ENCODE measurements around the gene WWTR1. TPM values are rescaled to one million over a fixed set of nuclear protein-coding genes. Genes with fewer than 3 reads are reported as not detected.

The WWTR1 gene
- total and polyA plus RNA-seq, 4 donors: 4.5 to 11.8 (median 9.0) TPM

DNA sequence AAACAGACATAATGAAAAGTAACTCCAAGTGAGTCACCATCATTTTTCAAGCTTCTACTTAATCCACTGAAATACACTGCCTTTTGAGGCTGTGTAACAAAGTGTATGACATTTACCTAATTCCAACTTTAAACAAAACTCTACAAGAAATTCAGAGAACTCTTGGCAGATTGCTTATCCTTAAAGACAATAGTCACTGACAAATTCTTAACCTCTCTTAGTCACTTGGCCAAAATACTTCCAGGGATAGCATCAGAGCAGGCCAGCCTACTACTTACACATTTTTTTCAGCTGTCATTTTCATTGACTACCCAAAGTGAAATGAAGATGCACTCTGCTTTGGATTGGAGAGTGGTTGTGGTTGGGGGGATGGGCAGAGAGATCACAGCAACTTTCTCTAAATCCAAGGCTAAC lies 3.6 kb downstream of the WWTR1 start:
- DNase-seq (ENCODE audit: low spot score): no peak
- Histone ChIP-seq H3K4me1 (ENCODE audit: control insufficient read depth in 4 of 4, insufficient read depth in 4 of 4, low read length in 3 of 4) (peaks cover 3 to 35% (median 19%) of the 10 kb centered on the region in 4 donors), H3K9ac (ENCODE audit: low read depth in 1 of 2, low read length in 2 of 2) (peak overlapping the region in 1 of 2 donors; percentile 19), H3K4me3 (ENCODE audit: low read depth in 1 of 3, low read length in 3 of 3) (peak overlapping the region in 1 of 3 donors; percentile 16), H3K36me3 (ENCODE audit: control insufficient read depth in 4 of 4, insufficient read depth in 3 of 4, low read depth in 1 of 4, low read length in 3 of 4) (peaks cover 0 to 3% (median 1%) of the 10 kb centered on the region in 4 donors), H3K27ac (ENCODE audit: low read depth in 1 of 2, low read length in 2 of 2) (no peak overlapping the region), H3K9me3 (ENCODE audit: control insufficient read depth in 4 of 4, low read length in 3 of 4) (no peaks in the 10 kb centered on the region), H3K27me3 (ENCODE audit: control insufficient read depth in 4 of 4, insufficient read depth in 4 of 4, low read length in 3 of 4) (peaks cover 0 to 2% (median 0%) of the 10 kb centered on the region in 4 donors)
- TF ChIP-seq NR2F2 (IDR thresholded peaks at IDR 0.05) (no peak), HNF4G (IDR thresholded peaks at IDR 0.05) (no peak), ATF3 (IDR thresholded peaks at IDR 0.05) (no peak), SP1 (IDR thresholded peaks at IDR 0.05) (no peak), FOXA1 (IDR thresholded peaks at IDR 0.05) (no peak), EGR1 (IDR thresholded peaks at IDR 0.05; ENCODE audit: low read depth in 2 of 2) (no peak), RXRA (IDR thresholded peaks at IDR 0.05) (no peak), GABPA (IDR thresholded peaks at IDR 0.05 in 1 of 2, conservative IDR thresholded peaks at IDR 0.05 in 1 of 2) (no peak), JUND (IDR thresholded peaks at IDR 0.05) (no peak), FOXA2 (IDR thresholded peaks at IDR 0.05) (no peak), HNF4A (conservative IDR thresholded peaks at IDR 0.05) (no peak), RAD21 (IDR thresholded peaks at IDR 0.05) (no peak), TAF1 (conservative IDR thresholded peaks at IDR 0.05) (no peak)
- TF ChIP-seq, protein P1, sequence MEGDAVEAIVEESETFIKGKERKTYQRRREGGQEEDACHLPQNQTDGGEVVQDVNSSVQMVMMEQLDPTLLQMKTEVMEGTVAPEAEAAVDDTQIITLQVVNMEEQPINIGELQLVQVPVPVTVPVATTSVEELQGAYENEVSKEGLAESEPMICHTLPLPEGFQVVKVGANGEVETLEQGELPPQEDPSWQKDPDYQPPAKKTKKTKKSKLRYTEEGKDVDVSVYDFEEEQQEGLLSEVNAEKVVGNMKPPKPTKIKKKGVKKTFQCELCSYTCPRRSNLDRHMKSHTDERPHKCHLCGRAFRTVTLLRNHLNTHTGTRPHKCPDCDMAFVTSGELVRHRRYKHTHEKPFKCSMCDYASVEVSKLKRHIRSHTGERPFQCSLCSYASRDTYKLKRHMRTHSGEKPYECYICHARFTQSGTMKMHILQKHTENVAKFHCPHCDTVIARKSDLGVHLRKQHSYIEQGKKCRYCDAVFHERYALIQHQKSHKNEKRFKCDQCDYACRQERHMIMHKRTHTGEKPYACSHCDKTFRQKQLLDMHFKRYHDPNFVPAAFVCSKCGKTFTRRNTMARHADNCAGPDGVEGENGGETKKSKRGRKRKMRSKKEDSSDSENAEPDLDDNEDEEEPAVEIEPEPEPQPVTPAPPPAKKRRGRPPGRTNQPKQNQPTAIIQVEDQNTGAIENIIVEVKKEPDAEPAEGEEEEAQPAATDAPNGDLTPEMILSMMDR (IDR thresholded peaks at IDR 0.05; ENCODE audit: low read depth, low read length, missing input control): no peak
- TF ChIP-seq, protein P2, sequence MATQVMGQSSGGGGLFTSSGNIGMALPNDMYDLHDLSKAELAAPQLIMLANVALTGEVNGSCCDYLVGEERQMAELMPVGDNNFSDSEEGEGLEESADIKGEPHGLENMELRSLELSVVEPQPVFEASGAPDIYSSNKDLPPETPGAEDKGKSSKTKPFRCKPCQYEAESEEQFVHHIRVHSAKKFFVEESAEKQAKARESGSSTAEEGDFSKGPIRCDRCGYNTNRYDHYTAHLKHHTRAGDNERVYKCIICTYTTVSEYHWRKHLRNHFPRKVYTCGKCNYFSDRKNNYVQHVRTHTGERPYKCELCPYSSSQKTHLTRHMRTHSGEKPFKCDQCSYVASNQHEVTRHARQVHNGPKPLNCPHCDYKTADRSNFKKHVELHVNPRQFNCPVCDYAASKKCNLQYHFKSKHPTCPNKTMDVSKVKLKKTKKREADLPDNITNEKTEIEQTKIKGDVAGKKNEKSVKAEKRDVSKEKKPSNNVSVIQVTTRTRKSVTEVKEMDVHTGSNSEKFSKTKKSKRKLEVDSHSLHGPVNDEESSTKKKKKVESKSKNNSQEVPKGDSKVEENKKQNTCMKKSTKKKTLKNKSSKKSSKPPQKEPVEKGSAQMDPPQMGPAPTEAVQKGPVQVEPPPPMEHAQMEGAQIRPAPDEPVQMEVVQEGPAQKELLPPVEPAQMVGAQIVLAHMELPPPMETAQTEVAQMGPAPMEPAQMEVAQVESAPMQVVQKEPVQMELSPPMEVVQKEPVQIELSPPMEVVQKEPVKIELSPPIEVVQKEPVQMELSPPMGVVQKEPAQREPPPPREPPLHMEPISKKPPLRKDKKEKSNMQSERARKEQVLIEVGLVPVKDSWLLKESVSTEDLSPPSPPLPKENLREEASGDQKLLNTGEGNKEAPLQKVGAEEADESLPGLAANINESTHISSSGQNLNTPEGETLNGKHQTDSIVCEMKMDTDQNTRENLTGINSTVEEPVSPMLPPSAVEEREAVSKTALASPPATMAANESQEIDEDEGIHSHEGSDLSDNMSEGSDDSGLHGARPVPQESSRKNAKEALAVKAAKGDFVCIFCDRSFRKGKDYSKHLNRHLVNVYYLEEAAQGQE (IDR thresholded peaks at IDR 0.05): no peak
- TF ChIP-seq, protein P3, sequence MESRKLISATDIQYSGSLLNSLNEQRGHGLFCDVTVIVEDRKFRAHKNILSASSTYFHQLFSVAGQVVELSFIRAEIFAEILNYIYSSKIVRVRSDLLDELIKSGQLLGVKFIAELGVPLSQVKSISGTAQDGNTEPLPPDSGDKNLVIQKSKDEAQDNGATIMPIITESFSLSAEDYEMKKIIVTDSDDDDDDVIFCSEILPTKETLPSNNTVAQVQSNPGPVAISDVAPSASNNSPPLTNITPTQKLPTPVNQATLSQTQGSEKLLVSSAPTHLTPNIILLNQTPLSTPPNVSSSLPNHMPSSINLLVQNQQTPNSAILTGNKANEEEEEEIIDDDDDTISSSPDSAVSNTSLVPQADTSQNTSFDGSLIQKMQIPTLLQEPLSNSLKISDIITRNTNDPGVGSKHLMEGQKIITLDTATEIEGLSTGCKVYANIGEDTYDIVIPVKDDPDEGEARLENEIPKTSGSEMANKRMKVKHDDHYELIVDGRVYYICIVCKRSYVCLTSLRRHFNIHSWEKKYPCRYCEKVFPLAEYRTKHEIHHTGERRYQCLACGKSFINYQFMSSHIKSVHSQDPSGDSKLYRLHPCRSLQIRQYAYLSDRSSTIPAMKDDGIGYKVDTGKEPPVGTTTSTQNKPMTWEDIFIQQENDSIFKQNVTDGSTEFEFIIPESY (IDR thresholded peaks at IDR 0.05): no peak
- TF ChIP-seq, protein P4, sequence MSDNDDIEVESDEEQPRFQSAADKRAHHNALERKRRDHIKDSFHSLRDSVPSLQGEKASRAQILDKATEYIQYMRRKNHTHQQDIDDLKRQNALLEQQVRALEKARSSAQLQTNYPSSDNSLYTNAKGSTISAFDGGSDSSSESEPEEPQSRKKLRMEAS (IDR thresholded peaks at IDR 0.05): no peak

Measured in liver (tissue), 9 donors.